ENCODE data around the gene SLC39A1. TPM values are rescaled to one million over a fixed set of nuclear protein-coding genes. Genes with fewer than 3 reads are reported as not detected.

Gene SLC39A1
- total and polyA plus RNA-seq, 2 of the 4 experiments (the other 2 are of a cell fraction): 89.1 to 97.7 TPM

- H3K9me1 ChIP-seq (ENCODE audit: insufficient read depth, low read length): peaks cover 16% of the 10 kb centered on the region
- TF ChIP-seq BHLHE40 (IDR thresholded peaks at IDR 0.05; ENCODE audit: low read depth, low read length) (no peak), RAD21 (IDR thresholded peaks at IDR 0.05; ENCODE audit: low read length) (no peak), SMC3 (IDR thresholded peaks at IDR 0.05; ENCODE audit: low read depth, low read length) (no peak), POLR2A (IDR thresholded peaks at IDR 0.05; ENCODE audit: low read depth, low read length) (no peak), CEBPB (IDR thresholded peaks at IDR 0.05; ENCODE audit: low read depth, low read length) (no peak), NFE2L2 (IDR thresholded peaks at IDR 0.05; ENCODE audit: low read depth, low read length) (no peak), ELK1 (IDR thresholded peaks at IDR 0.05; ENCODE audit: borderline replicate concordance, low read depth, low read length) (no peak), RCOR1 (IDR thresholded peaks at IDR 0.05; ENCODE audit: insufficient replicate concordance, low read length) (no peak), RFX5 (IDR thresholded peaks at IDR 0.05; ENCODE audit: low read depth, low read length) (no peak), MAFK (IDR thresholded peaks at IDR 0.05; ENCODE audit: low read depth, low read length) (no peak), MXI1 (IDR thresholded peaks at IDR 0.05; ENCODE audit: borderline replicate concordance, low read depth, low read length) (no peak; the same call in 1 of the 2 replicates), FOS (IDR thresholded peaks at IDR 0.05; ENCODE audit: low read depth, low read length) (no peak), CHD1 (IDR thresholded peaks at IDR 0.05; ENCODE audit: low read depth, low read length) (no peak)
- peak overlapping the region; percentile 60 for H3K27ac ChIP-seq (ENCODE audit: insufficient read depth, low read length)
- H2AK5ac ChIP-seq (ENCODE audit: low read depth, low read length): peak overlapping the region; percentile 67
- ATAC-seq (ENCODE audit: low read depth) (peak; percentile 5), DNase-seq (no peak)
- peaks cover 17 to 41% of the 10 kb centered on the region in 2 experiments for H3K79me1 ChIP-seq (ENCODE audit: low read depth in 1 of 2, low read length in 2 of 2)
- ChIA-PET CTCF (no interaction called here), POLR2A (ENCODE audit: unreplicated experiment) (interaction anchor here (0.9 to 1.0 kb wide), 2 partner anchors 9 to 13 kb away, joined by 3 read pairs; partner anchors contain the start of genes CREB3L4 and SLC39A1)
- peak overlapping the region; percentile 96 for H2AFZ ChIP-seq (replicated peaks; ENCODE audit: low read length, poor library complexity)
- H2AK9ac ChIP-seq (replicated peaks; ENCODE audit: low read depth, low read length, poor library complexity): peak overlapping the region; percentile 96
- intact Hi-C loops (cut with micrococcal nuclease): no loop called here
- peak overlapping the region; percentile 62 for H4K5ac ChIP-seq (ENCODE audit: low read depth, low read length)
- peak overlapping the region; percentile 45 for H3K56ac ChIP-seq (ENCODE audit: extremely low read depth, insufficient read depth, low read length)
- no peak overlapping the region for H2BK20ac ChIP-seq (ENCODE audit: low read depth, low read length)
- dilution Hi-C loops (cut with HindIII; ENCODE audit: low sequenced_read_pairs, unreplicated experiment): no loop called here
- no peaks in the 10 kb centered on the region for H3K27me3 ChIP-seq (ENCODE audit: control insufficient read depth, insufficient read depth, low read length)
- no TSS peak for BruUV-seq (replicated peaks)
- no peak overlapping the region for H2BK15ac ChIP-seq (ENCODE audit: low read depth, low read length)
- H4K91ac ChIP-seq (ENCODE audit: insufficient read depth, low read depth, low read length): peak overlapping the region; percentile 76
- H3K23ac ChIP-seq (ENCODE audit: low read depth, low read length): peak overlapping the region; percentile 91
- H3K9me3 ChIP-seq (ENCODE audit: control insufficient read depth, insufficient read depth, low read length): no peaks in the 10 kb centered on the region
- peak overlapping the region; percentile 98 for H3K14ac ChIP-seq (replicated peaks; ENCODE audit: low read depth, low read length)
- whole genome bisulfite sequencing, 2 experiments (ENCODE audit: extremely low coverage in 2 of 2, insufficient read length in 1 of 2): 20% methylated on average over 1 of the region's 16 CpGs; no CpG with 5 or more reads in 1 of the 2 experiments
- H3K4me1 ChIP-seq (ENCODE audit: control insufficient read depth, insufficient read depth, low read length): no peaks in the 10 kb centered on the region; the same call in 1 of the 2 replicates
- H3K36me3 ChIP-seq (ENCODE audit: control insufficient read depth, insufficient read depth, low read length): peaks cover 29% of the 10 kb centered on the region
- H3K4me2 ChIP-seq (ENCODE audit: low read depth, low read length): peak overlapping the region; percentile 92
- in situ Hi-C loops (cut with MboI; ENCODE audit: low sequenced_read_pairs): loop anchor here (10.0 kb wide), 1 partner anchor 302 kb away; the partner anchor contains the start of genes ILF2 and NPR1
- H4K20me1 ChIP-seq (ENCODE audit: insufficient read depth, low read length): no peaks in the 10 kb centered on the region
- peak overlapping the region; percentile 51 to 81 for H4K8ac ChIP-seq (ENCODE audit: low read depth in 2 of 2, low read length in 2 of 2)
- peak overlapping the region; percentile 95 for H3K4ac ChIP-seq (ENCODE audit: low read depth, low read length)
- peak overlapping the region; percentile 9; the same call in 1 of the 2 replicates for H2BK120ac ChIP-seq (ENCODE audit: low read depth, low read length)
- H3K9ac ChIP-seq (ENCODE audit: low read depth, low read length): peak overlapping the region; percentile 87
- H2BK5ac ChIP-seq (ENCODE audit: low read depth, low read length, poor library complexity, severe bottlenecking): peak overlapping the region; percentile 61
- peak overlapping the region; percentile 65 for H3K4me3 ChIP-seq (ENCODE audit: insufficient read depth, low read depth, low read length)
- 0 out of 2 replicates have a peak overlapping the region, but pooled peaks have one; percentile 18 for H3K18ac ChIP-seq (ENCODE audit: low read depth, low read length)
Observed at GRCh38 chr1:153976819-153977249, 13.5 kb upstream of the SLC39A1 start.
